Measurements from ENCODE around the gene RASAL2. TPM values are rescaled to one million over a fixed set of nuclear protein-coding genes. Genes with fewer than 3 reads are reported as not detected.

RASAL2 gene
- total RNA-seq, 1 experiment from 2014 or later = 5.3 TPM

DNA sequence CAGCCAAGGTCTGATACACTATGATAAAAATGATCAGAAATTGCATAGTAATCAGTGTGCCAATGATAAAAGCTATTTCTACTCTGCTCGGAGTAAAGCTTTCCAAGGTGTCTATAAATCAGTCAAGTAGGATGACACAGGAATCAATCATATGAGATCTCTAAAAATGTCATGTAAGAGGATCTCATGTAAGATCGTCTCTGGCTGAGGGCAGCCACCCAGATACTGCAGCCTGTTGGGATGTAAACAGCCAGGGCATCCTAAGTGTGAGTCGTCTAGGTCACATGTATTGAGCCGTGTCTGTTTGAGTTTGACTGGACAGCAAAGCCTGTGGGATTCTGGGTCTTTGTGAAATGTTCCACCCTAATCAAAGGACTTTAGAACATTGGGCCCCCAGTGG is 416.3 kb downstream of the RASAL2 start:
- DNase-seq (ENCODE audit: low spot score) = no peak

DNA sequence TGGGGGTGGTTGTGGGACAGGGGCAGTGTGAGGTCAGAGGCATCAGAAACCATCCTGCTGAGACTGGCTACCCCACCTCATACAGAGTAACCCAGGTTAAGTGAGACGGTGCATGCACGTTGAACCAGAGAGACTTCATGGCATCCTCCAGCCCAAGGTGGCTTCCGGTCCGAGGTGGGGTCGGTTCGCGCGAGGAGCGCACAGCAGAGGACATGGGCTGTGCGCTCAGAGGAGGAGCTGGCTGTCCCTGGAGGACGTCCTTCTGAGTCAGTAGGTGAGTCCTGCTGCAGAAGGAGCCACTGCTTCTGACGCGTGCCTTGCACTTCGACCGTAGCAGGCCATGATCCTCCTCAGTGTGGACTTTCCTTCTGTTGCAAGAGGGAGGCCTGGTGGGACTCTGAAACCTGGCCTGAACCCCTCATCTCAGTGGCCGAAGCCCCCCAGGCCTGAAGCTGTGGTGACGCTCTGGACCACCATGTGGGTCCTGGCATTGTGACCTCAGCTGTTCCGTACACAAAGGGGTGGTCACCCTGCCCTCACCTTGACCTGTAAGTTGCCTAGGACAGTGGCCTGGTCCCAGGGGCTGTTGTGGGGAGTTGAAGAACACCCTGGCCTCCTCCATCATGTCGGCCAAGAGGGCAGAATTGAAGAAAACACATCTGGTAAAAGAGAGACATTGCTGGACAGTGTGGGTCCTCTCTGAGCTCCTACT is 418.8 kb downstream of the RASAL2 start, which contains the start of gene TEX35:
TEX35 (plus strand) TSS at position 544 of the 712 bp plus-strand sequence; CDS start at position 624, 80 bp downstream.
- no peak for DNase-seq (ENCODE audit: low spot score)

DNA sequence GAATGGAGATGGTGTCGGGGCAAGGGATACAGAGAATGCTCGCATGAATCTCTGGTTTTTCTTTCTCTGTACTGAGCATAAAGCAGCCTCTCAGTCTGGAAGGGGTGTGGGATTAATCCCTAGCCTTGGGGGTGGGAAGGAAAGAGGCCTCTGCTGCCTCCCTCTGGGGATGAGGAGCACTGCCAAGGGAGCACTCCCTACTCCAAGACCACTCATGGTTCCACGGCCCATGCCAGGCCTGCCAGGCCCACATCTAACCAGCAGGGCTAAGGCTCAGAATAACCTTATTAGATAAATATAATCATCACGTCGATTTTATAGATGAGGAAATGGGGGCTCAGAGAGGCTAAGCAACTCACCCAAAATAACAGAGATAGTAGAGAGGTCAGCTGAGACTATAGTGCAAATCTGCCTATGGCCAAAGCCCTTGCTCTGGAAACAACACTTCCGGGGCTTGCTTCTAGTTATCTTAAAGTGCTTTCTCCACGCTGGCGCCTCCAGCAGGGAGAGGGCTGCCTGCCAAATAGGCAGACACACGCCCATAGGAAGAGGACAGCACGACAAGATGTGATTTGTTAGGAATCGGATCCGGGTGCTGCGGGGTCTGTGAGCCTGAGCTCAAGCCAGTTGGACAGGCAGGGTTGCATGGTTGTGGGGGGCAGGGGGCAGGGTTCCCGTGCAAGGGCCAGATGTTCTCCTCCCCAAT is 419.5 kb downstream of the RASAL2 start:
- no peak for DNase-seq (ENCODE audit: low spot score)

DNA sequence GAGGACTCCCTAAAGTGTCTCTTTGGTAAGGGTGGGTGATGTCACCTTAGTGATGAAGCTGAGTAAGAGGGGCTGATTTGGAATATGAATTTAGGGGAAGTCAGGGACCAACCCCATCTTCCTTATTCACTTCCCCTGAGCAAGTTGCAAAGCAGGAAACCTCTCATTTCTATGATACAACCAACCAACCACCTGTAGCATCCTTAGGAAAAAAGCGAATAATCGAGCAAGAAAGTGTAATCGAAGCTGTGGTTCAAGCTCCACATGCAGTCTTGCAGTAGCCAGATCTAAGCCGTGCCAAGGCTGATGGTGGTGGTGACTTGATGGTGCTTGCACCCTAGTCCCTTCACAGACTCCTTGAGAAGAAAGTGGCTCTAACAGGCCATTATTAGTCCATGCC is 422.2 kb downstream of the RASAL2 start:
- no peak for DNase-seq (ENCODE audit: low spot score)

DNA sequence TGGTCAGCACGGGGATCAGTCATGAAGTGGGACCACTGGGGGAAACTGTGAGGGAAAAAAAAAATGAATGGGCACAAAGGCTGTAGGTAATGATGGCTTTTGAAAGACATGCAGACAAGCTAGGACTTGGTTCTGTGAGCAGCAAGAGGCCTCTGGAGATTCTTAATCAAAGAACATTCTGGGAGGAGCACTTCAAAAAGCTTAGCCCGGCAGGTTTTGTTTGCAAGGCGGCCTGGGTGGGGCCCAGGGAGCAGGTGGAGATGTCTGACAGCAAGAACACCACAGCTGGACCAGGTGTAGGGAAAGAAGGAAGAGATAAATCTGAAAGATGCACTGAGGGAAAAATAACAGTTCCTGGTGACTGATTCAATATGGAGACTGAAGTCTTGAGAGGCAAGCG is 425.0 kb downstream of the RASAL2 start:
- DNase-seq (ENCODE audit: low spot score) = no peak

DNA sequence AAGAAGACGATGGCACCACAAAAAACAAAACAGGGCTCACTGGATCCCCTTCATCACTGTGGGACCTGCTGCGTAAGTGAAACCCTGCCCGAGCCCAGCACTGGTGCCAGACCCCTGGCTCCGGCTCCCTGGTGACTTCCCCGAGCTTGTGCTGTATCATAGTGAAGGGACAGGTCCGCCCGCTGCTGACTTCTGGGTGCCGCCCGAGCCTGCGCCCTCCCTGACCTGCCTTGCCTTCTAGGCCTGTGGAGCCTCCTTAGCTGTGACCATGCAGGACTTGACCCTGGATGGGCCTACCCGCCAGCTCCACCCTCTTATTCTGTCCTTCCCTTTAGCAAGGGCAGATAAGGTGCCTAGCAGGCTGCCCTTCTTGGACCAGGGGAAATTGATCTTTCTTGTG is 426.9 kb downstream of the RASAL2 start:
- no peak for DNase-seq (ENCODE audit: low spot score)

DNA sequence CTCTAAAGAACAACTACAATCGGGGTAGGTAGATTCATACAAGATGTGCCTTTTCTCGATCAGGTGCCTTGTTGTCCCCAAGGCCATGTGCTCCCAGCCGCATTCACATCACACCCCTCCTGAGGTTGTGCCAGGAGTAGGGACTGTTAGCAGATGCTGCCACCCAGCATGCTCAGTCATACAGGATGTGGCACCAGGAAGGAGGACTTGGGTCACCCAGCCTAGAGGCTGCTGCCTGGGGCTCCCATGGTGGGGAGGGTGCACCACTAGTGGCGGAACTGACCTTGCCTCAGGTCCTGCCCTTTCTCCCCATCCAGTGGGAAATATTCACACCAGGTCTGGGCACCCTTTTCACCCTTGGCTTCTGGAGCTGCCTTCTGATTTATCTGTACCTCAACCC is 427.3 kb downstream of the RASAL2 start:
- DNase-seq (ENCODE audit: low spot score) = no peak

DNA sequence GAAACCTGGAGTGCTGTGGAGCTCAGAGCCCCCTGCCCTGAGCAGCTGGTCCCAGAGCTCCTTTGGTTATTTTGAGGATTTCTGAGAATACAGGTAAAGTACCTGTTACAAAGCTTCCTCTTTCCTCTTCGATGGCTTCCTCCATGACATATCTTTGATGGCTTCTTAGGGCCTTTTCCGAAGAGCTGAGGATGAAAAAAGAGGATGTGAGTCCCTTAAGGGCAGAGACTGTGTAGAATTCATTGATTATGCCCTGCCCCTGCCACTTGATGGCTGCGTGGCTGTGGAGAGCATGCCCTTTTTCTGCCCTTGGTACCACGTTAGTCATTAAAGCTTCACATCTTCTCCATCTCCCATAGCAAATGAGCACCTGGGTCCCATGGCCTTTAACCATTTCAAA is 433.2 kb downstream of the RASAL2 start:
- no peak for DNase-seq (ENCODE audit: low spot score)

DNA sequence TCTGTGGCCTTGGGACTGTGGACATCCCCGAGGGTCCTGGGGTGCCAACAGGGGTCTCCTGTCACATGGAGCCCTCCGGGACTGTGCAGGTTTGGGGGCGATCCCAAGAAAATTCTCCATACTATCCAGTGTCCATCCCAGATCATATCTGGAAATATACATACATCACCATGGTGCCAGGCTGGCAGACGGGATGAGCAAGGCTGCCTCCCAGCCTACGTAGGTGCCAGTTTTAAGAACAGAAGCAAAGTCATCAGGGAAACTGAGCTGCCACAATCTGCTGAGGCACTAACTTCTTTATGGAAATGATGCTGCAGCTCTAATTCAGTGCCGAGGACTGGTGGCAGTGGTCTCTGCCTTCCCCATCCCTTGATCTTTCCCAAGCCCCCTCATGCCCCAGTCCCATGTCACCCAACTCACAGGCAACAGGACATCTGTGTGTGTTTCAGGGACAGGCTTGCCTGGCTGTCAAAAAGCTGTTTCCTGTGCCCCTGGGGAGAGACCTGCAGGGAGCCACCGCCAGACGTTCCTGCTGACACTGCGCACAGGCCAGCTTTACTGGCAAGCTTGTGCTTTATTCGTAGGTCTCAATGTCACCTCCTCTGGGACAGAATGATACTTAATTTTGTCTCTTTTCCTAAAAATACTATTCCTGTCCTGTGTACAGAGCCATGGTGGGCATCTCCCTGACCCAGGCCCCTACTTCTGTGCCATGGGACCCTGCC is 434.5 kb downstream of the RASAL2 start:
- DNase-seq (ENCODE audit: low spot score) = no peak

DNA sequence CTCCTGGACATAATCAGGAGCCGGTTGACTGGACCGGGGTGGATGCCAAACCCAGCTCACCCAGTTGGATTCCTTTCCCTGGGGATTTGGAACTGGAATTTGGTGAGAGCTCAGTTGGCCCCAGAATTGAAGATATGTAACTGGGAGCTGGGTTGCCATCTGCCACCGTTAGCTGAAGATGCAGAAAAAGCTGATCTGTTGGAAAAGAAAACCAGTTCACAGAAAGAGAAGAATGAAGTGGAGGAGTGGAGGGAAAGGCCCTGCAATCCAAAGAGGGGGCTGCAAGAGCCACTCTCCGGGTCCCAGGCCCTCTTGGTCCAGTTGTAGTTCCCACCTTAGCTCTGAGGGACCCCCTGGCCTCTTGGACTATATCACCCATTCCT is 435.0 kb downstream of the RASAL2 start:
- DNase-seq (ENCODE audit: low spot score) = no peak

DNA sequence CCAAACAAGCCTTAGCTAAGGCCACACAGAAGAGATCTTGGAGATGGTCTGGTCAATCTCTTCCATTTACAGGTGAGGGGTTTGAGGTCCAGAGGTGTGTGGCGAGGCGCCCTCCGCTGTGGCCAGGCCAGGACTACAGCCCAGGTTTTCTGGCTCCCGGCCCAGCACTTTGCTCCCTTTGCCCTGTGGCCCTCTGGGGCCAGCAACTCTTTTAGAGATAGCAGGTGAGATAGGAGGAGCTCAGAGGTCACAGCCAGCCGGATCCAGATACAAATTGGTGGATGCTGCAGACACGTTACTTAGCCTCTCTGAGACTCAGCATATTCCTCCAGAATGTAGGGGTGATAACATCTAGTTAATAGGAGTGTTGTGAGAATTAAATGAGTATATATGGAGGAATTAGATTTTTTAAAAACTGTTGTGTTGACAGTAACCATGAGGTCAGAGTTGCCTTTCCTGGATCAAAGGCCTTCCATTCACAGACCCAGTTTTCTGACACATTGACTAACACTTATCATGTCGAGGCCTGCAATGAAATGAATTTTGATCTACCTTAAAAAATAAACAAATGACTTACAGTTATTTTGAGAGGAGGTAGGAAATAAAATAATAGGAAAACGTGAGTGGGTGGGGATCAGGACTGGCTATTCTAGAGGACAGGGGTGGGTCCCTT is 435.6 kb downstream of the RASAL2 start:
- no peak for DNase-seq (ENCODE audit: low spot score)

DNA sequence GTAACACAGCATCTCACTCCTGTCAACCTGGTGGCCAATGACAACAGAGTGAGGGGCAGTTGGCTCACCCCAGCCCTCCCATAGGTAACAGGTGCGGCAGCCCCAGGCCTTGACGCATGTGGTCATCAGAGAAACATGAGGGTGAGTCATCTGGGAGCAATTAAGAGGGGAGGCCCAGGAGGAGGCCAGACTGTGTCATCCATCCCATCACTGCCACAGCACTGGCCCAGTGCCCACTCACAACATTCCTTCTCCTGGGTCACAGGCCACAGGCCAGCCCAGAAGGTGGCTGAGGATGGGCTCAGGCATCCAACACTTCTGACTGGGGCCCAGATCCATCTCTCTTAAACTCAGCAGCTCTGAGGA is 436.1 kb downstream of the RASAL2 start:
- DNase-seq (ENCODE audit: low spot score) = peak; percentile 57

DNA sequence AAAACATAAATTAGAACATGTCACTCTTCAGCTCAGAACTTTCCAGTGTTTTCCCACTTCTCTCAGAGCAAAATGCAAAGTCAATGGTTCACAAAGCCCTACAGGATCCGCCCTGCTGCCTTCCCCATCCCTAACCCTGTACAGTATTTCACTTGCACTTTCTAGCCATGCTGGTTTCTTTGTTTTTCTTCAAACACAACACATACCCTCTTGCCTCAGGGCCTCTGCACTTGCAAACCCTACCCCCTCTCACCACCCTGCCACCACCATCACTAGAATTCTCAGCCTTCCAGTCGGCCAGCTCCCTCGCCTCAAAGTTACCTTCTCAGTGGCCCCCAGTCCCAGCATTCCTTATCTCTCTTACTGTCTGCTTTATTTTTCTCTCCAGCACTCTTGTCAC is 436.6 kb downstream of the RASAL2 start:
- DNase-seq (ENCODE audit: low spot score) = no peak

DNA sequence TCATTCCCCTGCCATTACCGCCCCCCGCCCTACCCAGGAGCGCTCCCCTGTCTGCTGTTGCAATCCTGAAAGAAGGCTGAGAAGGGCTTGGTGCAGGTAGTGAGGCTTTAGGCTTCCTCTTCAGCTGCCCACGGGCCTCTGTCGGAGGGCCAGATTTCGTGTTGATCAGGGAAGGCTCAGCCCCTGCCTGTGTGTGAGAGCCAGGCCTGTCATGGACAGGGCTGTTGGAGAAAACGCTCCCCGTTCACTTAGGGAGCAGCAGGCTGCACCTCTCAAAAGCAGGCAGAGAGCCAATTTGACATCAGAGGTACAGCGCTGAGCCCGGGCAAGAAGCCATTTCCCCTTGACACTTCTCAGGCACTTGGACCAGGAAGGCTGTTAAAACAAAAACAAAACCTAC is 438.0 kb downstream of the RASAL2 start:
- no peak for DNase-seq (ENCODE audit: low spot score)

DNA sequence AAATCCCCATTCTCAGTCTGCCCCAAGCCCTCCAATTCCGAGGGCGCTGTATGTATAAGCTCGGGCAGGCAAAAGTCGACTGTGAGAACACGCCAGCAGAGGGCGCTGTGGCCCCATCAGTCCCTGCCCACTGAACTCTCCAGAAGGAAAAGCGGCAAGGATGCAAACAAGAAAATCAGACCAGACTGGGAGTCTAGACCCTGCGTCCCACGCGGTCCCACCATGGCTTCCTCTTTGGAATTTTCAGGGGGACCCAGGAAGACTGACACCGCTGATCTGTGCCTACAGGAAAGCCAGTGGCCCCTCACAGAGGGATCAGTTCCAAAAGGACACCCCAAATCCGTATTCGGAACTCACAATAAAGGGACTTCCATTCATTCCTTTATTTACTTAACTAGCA is 438.5 kb downstream of the RASAL2 start:
- DNase-seq (ENCODE audit: low spot score) = peak; percentile 72

DNA sequence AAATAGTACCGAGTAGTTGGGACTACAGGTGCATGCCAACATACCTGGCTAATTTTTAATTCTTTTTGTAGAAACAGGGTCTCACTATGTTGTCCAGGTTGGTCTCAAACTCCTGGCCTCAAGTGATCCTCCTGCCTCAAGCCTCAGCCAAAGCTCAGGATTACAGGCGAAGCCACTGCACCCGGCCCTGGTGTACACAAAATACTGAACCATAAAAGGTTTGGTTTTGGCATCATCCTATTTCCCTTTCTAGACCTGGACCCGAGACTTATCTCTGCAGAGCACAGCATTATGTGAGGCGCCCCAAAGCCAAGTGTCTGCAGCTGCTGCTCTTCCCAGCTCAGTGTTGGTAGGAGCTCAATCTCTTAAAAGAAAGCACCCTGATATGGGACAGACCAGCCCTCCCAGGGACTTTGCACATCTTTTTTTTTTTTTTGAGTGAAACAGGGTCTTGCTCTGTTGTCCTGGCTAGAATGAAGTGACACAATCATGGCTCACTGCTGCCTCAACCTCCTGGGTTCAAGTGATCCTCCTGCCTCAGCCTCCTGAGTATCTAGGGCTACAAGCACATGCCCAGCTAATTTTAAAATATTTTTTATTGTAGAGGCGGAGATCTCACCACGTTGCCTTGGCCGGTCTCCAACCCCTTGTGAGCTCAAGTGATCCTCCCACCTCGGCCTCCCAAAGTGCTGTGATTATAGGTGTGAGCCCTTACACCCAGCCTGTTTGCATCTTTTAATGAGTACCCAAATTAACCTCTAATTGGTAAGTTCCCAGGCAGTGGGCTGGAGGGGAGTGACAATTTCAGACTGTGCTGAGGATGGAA is 439.4 kb downstream of the RASAL2 start:
- no peak for DNase-seq (ENCODE audit: low spot score)

Other genes with a start within 250 kb of the RASAL2 start
- 0.04 and 0.27 TPM in 2 replicates for gene SEC16B, start 124.0 kb upstream of the RASAL2 start, total RNA-seq (2014; rRNA removed; shearing (Covaris generic))